Fibroblast of skin of back (primary cell): ENCODE data around the gene CUL4A.
"Not testable (repeated sequence)": the region's sequence is repeated elsewhere in the genome, so short reads cannot be mapped to it uniquely, and the experiment has no call there.

Experiments used
- DNase-seq: peaks from one replicate; pipeline ENCODE4 v3.0.0-alpha.2; 2013

The CUL4A gene

GRCh38 chr13:113293686-113294085 is 84.3 kb downstream of the CUL4A start:
- no peak for DNase-seq

DNA sequence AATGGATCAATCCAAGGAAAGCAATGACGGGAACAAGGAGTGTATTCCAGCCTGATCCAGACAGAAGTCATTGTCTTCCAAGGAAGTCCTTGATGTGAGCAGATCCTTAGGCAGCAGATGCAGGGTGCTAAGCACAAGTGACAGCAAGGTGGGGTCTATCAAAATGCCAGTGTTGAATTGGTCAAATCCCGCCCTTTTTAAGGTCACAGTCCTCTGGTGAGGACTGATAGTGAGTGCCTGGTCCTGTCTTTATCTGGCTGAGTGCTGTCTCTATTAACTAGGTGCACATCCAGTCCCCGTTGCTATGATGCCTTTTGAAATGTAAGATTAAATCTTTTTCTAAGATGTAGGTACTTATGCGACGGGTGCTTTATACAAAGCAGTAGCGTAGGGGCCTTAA is 86.4 kb downstream of the CUL4A start:
- DNase-seq = no peak

DNA sequence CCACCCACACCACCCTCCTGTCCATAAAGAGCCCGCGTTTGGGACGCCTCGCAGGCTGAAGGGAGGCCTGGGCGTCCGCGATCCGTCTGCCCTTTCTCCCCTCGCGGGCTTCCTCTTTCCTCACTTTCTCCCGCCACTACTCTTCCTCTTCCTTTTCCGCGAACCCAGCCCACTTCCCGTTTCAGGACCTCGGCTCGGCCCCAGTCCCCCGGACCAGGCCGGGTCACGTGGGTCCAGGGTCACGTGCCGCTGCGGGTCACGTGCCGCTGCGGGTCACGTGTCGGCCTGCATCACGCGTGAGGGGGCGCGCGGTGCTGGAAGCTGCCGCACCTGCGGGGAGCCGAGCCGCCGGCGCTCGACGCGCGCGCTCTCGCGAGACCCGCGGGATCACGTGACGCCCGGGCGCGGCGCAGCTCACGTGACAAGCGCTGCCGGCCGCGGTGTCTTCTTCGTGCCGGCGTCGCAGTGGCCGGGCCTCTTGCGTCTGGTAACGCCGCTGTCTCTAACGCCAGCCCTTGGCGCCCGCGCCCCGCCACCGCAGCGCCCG is 87.5 kb downstream of the CUL4A start, which contains the start of gene LAMP1:
Gene LAMP1 (plus strand): TSS at position 417 of the 547 bp plus-strand sequence. CDS start 196 bp downstream, outside the sequence.
- DNase-seq = peak; percentile 97

DNA sequence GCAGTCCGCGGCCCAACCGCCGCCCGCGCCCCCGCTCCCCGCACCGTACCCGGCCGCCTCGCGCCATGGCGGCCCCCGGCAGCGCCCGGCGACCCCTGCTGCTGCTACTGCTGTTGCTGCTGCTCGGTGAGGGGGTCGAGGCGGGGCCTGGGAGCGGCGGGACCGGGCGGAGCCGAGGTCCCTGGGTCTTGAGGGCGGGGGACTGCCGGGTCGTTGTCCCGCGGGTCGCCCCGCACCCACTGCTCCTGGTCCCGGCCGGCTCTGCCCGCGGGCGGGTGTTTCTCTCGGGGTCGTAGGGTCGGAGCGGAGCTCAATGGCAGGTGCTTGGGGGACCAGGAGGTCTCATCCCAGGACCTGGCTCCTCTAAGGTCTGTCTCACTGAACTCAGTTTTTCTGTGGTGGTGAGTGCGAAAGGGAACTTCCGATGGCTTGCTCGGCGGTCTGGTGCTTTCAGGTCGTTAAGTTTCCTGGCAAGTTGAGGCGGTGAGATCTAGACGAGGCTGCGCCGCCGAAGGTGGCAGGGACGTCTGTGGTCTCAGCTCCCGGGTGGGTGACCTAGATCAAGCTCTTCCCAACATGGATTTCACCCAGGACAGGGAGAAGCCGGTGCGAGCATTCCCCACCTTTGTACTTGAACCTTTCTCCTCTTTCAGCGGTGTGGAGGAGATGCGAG is 88.1 kb downstream of the CUL4A start:
- peak; percentile 15 for DNase-seq

- no peak for DNase-seq
Observed at GRCh38 chr13:113298043-113298945, 88.9 kb downstream of the CUL4A start.

GRCh38 chr13:113299951-113300350 is 90.5 kb downstream of the CUL4A start:
- no peak for DNase-seq

GRCh38 chr13:113302986-113303385 is 93.6 kb downstream of the CUL4A start:
- DNase-seq = no peak

DNA sequence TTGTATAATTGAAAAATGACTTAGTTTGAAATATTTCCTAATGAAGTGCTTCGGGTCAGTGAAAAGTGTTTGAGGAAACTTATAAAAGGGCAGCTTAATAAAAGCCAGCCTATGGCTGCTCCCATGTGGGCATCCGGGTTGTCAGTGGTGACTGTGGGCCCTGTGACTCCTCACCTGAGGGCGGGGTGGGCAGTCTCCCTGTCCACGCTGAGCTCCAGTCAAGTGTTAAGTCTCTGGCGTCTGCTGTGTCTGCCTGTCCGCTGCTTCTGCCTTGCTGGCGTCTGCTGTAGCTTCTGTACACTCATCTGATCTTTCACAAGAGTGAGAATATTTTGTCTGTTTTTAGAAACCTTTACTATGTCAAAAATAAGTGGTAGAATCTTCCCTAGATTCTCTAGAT is 94.7 kb downstream of the CUL4A start:
- no peak for DNase-seq

GRCh38 chr13:113305208-113305607 is 95.8 kb downstream of the CUL4A start:
- peak; percentile 37 for DNase-seq

DNA sequence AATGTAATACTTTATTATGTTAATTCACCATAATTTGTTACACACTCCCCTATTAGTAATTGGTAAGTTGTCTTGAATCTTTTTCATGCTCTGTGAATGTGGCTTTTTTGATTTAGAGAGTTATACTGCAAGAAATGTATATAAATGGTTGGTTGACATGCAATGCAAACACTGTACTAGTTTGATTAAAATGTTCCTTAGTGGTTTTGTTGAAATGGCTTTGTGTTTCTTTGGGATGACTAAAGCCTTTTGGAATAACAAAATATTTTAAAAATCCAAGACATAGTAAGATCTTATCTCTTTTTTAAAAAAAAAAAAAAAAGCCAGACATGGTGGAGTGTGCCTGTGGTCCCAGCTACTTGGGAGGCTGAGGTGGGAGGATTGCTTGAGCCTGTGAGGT is 98.1 kb downstream of the CUL4A start:
- peak; percentile 46 for DNase-seq

- DNase-seq = no peak
Observed at GRCh38 chr13:113309473-113309872, 100.1 kb downstream of the CUL4A start.

- not testable (repeated sequence) for DNase-seq
Observed at GRCh38 chr13:113314112-113314511, 104.7 kb downstream of the CUL4A start.

GRCh38 chr13:113314895-113315470 is 105.6 kb downstream of the CUL4A start:
- DNase-seq = not testable (repeated sequence)

DNA sequence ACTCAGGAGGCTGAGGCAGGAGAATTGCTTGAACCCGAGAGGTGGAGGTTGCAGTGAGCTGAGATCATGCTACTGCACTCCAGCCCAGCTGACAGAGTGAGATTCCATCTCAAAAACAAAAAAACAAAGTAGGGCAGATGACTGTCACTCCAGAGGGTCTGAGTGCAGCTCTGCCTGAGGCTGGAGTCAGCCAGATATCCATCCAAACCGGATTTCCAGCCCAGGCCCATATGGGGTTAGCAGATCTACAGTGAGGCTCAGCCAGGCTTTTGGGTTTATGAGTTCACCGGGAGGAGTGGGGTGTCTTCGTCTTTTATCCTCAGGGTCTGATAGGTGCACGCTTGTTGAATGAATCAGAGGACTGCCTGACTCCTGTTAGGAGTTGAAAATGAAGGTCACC is 106.6 kb downstream of the CUL4A start:
- no peak for DNase-seq
